Immature natural killer cell (primary cell): Measurements from ENCODE around the gene MACROD2. TPM values are rescaled to one million over a fixed set of nuclear protein-coding genes. Genes with fewer than 3 reads are reported as not detected.
"Not testable (repeated sequence)": the region's sequence is repeated elsewhere in the genome, so short reads cannot be mapped to it uniquely, and the experiment has no call there.

Experiments
- DNase-seq, 3 donors: peaks; one replicate each; pipeline ENCODE4 v3.0.0; 2022; ENCODE audit warnings: mixed read lengths in 1 of 3
- H3K27ac Mint-ChIP-seq, 6 donors: one replicate each; pipeline ENCODE4 v1.8.0; 2020; ENCODE audit warnings: mixed read lengths in 6 of 6, mild to moderate bottlenecking in 5 of 6, inconsistent platforms in 4 of 6, moderate library complexity in 3 of 6
- H3K27me3 Mint-ChIP-seq, 3 donors: one replicate each; pipeline ENCODE4 v1.8.0; 2020 to 2021; ENCODE audit warnings: low read depth in 3 of 3, mild to moderate bottlenecking in 3 of 3, mixed read lengths in 3 of 3, moderate library complexity in 3 of 3, inconsistent platforms in 1 of 3
- H3K36me3 Mint-ChIP-seq, 3 donors: one replicate each; pipeline ENCODE4 v1.8.0; 2020; ENCODE audit warnings: mixed read lengths in 3 of 3, inconsistent platforms in 2 of 3, mild to moderate bottlenecking in 2 of 3
- H3K4me1 Mint-ChIP-seq, 2 donors: one replicate each; pipeline ENCODE4 v1.8.0; 2020; ENCODE audit warnings: inconsistent platforms in 2 of 2, mild to moderate bottlenecking in 2 of 2, mixed read lengths in 2 of 2, moderate library complexity in 1 of 2
- H3K4me3 Mint-ChIP-seq, 5 donors: one replicate each; pipeline ENCODE4 v1.8.0; 2020; ENCODE audit warnings: mild to moderate bottlenecking in 5 of 5, mixed read lengths in 5 of 5, inconsistent platforms in 3 of 5, moderate library complexity in 3 of 5
- H3K9me3 Mint-ChIP-seq, 6 donors: one replicate each; pipeline ENCODE4 v1.8.0; 2020; ENCODE audit warnings: mild to moderate bottlenecking in 6 of 6, mixed read lengths in 6 of 6, inconsistent platforms in 4 of 6, moderate library complexity in 3 of 6
- polyA plus RNA-seq, 3 donors: library from polyadenylated mRNA; unstranded; fragments of 300-500 nt; fragmentation: Illumina TruSeq; gene quantifications; one replicate each; pipeline ENCODE4 v1.2.3, GENCODE V29; 2021

Gene MACROD2
- polyA plus RNA-seq, 3 donors from 2014 or later, result not detected

GRCh38 chr20:15537200-15537599 lies 1541.9 kb downstream of the MACROD2 start:
- H3K27me3 Mint-ChIP-seq, H3K4me3 Mint-ChIP-seq, H3K36me3 Mint-ChIP-seq, H3K27ac Mint-ChIP-seq, DNase-seq, H3K4me1 Mint-ChIP-seq: not testable (repeated sequence)
- H3K9me3 Mint-ChIP-seq, result peaks cover 0 to 28% (median 3%) of the 10 kb centered on the region in 6 donors

- H3K4me1 Mint-ChIP-seq, result no peaks in the 10 kb centered on the region
- DNase-seq, result no peak
- H3K27ac Mint-ChIP-seq, result no peak overlapping the region
Measured at GRCh38 chr20:15542655-15543054, 1547.3 kb downstream of the MACROD2 start.

GRCh38 chr20:15544742-15545141 lies 1549.4 kb downstream of the MACROD2 start:
- Mint-ChIP-seq H3K27me3 (peaks cover 0 to 1% (median 0%) of the 10 kb centered on the region in 3 donors), H3K27ac (no peak overlapping the region), H3K36me3 (no peaks in the 10 kb centered on the region), H3K9me3 (peaks cover 0 to 41% (median 9%) of the 10 kb centered on the region in 6 donors), H3K4me3 (no peak overlapping the region), H3K4me1 (no peaks in the 10 kb centered on the region)
- no peak for DNase-seq

More at GRCh38 chr20:15542655-15543054, 1547.3 kb downstream of the MACROD2 start:
- H3K27me3 Mint-ChIP-seq, result no peaks in the 10 kb centered on the region
- peaks cover 0 to 51% (median 9%) of the 10 kb centered on the region in 6 donors for H3K9me3 Mint-ChIP-seq
- no peak overlapping the region for H3K4me3 Mint-ChIP-seq
- no peaks in the 10 kb centered on the region for H3K36me3 Mint-ChIP-seq

- Mint-ChIP-seq H3K9me3 (peaks cover 0 to 41% (median 6%) of the 10 kb centered on the region in 6 donors), H3K36me3 (no peaks in the 10 kb centered on the region), H3K4me1 (no peaks in the 10 kb centered on the region), H3K27ac (no peak overlapping the region), H3K4me3 (no peak overlapping the region), H3K27me3 (peaks cover 0 to 4% (median 0%) of the 10 kb centered on the region in 3 donors)
- DNase-seq, result no peak
Measured at GRCh38 chr20:15546525-15547023, 1551.3 kb downstream of the MACROD2 start.

GRCh38 chr20:15547119-15547518 lies 1551.8 kb downstream of the MACROD2 start:
- Mint-ChIP-seq H3K4me3 (no peak overlapping the region), H3K36me3 (no peaks in the 10 kb centered on the region), H3K27me3 (peaks cover 0 to 4% (median 0%) of the 10 kb centered on the region in 3 donors)

GRCh38 chr20:15550116-15550870 lies 1555.0 kb downstream of the MACROD2 start:
- H3K4me1 Mint-ChIP-seq, result no peaks in the 10 kb centered on the region
- H3K4me3 Mint-ChIP-seq, result no peak overlapping the region
- DNase-seq, result no peak
- no peaks in the 10 kb centered on the region for H3K36me3 Mint-ChIP-seq
- H3K9me3 Mint-ChIP-seq, result peaks cover 9 to 51% (median 16%) of the 10 kb centered on the region in 6 donors
- no peak overlapping the region for H3K27ac Mint-ChIP-seq
- H3K27me3 Mint-ChIP-seq, result peaks cover 0 to 4% (median 4%) of the 10 kb centered on the region in 3 donors

More at GRCh38 chr20:15547119-15547518, 1551.8 kb downstream of the MACROD2 start:
- Mint-ChIP-seq H3K9me3 (peaks cover 0 to 41% (median 6%) of the 10 kb centered on the region in 6 donors), H3K27ac (no peak overlapping the region), H3K4me1 (no peaks in the 10 kb centered on the region)
- no peak for DNase-seq

GRCh38 chr20:15555913-15556312 lies 1560.6 kb downstream of the MACROD2 start:
- H3K4me3 Mint-ChIP-seq, result no peak overlapping the region
- H3K27me3 Mint-ChIP-seq, result peaks cover 0 to 4% (median 0%) of the 10 kb centered on the region in 3 donors
- no peaks in the 10 kb centered on the region for H3K4me1 Mint-ChIP-seq
- peaks cover 7 to 50% (median 16%) of the 10 kb centered on the region in 6 donors for H3K9me3 Mint-ChIP-seq
- H3K36me3 Mint-ChIP-seq, result peaks cover 0 to 4% (median 0%) of the 10 kb centered on the region in 3 donors
- H3K27ac Mint-ChIP-seq, result no peak overlapping the region
- no peak for DNase-seq

GRCh38 chr20:15556869-15557268 lies 1561.6 kb downstream of the MACROD2 start:
- peaks cover 0 to 4% (median 0%) of the 10 kb centered on the region in 3 donors for H3K36me3 Mint-ChIP-seq

GRCh38 chr20:15561070-15561569 lies 1565.8 kb downstream of the MACROD2 start:
- Mint-ChIP-seq H3K36me3 (peaks cover 0 to 4% (median 0%) of the 10 kb centered on the region in 3 donors), H3K4me1 (no peaks in the 10 kb centered on the region), H3K9me3 (peaks cover 0 to 19% (median 5%) of the 10 kb centered on the region in 6 donors), H3K27ac (no peak overlapping the region), H3K4me3 (no peak overlapping the region), H3K27me3 (no peaks in the 10 kb centered on the region)
- DNase-seq, result no peak

More at GRCh38 chr20:15556869-15557268, 1561.6 kb downstream of the MACROD2 start:
- DNase-seq, result no peak
- no peaks in the 10 kb centered on the region for H3K4me1 Mint-ChIP-seq
- H3K4me3 Mint-ChIP-seq, result no peak overlapping the region
- no peak overlapping the region for H3K27ac Mint-ChIP-seq
- H3K27me3 Mint-ChIP-seq, result peaks cover 0 to 4% (median 0%) of the 10 kb centered on the region in 3 donors
- H3K9me3 Mint-ChIP-seq, result peaks cover 7 to 45% (median 16%) of the 10 kb centered on the region in 6 donors

GRCh38 chr20:15561707-15562404 lies 1566.5 kb downstream of the MACROD2 start:
- no peak for DNase-seq
- peaks cover 0 to 20% (median 5%) of the 10 kb centered on the region in 6 donors for H3K9me3 Mint-ChIP-seq
- no peaks in the 10 kb centered on the region for H3K27me3 Mint-ChIP-seq
- no peak overlapping the region for H3K4me3 Mint-ChIP-seq
- no peaks in the 10 kb centered on the region for H3K4me1 Mint-ChIP-seq
- no peak overlapping the region for H3K27ac Mint-ChIP-seq
- peaks cover 0 to 4% (median 0%) of the 10 kb centered on the region in 3 donors for H3K36me3 Mint-ChIP-seq

- Mint-ChIP-seq H3K9me3 (peaks cover 0 to 20% (median 5%) of the 10 kb centered on the region in 6 donors), H3K36me3 (peaks cover 0 to 4% (median 0%) of the 10 kb centered on the region in 3 donors), H3K4me3 (no peak overlapping the region), H3K27me3 (no peaks in the 10 kb centered on the region), H3K27ac (no peak overlapping the region), H3K4me1 (no peaks in the 10 kb centered on the region)
- DNase-seq, result no peak
Measured at GRCh38 chr20:15563836-15564235, 1568.5 kb downstream of the MACROD2 start.

GRCh38 chr20:15564981-15565380 lies 1569.7 kb downstream of the MACROD2 start:
- Mint-ChIP-seq H3K9me3 (peaks cover 0 to 11% (median 1%) of the 10 kb centered on the region in 6 donors), H3K36me3 (no peaks in the 10 kb centered on the region), H3K4me1 (no peaks in the 10 kb centered on the region), H3K27ac (no peak overlapping the region), H3K4me3 (no peak overlapping the region), H3K27me3 (no peaks in the 10 kb centered on the region)
- DNase-seq, result no peak

- peaks cover 0 to 2% (median 0%) of the 10 kb centered on the region in 3 donors for H3K27me3 Mint-ChIP-seq
- no peak overlapping the region for H3K27ac Mint-ChIP-seq
- H3K4me3 Mint-ChIP-seq, result no peak overlapping the region
- H3K9me3 Mint-ChIP-seq, result peaks cover 0 to 9% (median 1%) of the 10 kb centered on the region in 6 donors
- no peak for DNase-seq
- H3K4me1 Mint-ChIP-seq, result no peaks in the 10 kb centered on the region
- H3K36me3 Mint-ChIP-seq, result no peaks in the 10 kb centered on the region
Measured at GRCh38 chr20:15565786-15566185, 1570.5 kb downstream of the MACROD2 start.
